IMR-90 (cell line): ENCODE measurements around the gene TNRC6C. TPM values are rescaled to one million over a fixed set of nuclear protein-coding genes. Genes with fewer than 3 reads are reported as not detected.
"Not testable (repeated sequence)": the region's sequence is repeated elsewhere in the genome, so short reads cannot be mapped to it uniquely, and the experiment has no call there.

ENCODE experiments used
- ATAC-seq: fragments of 200-7000 bp; cut with Tn5 transposase; 2 replicates; pipeline ENCODE4 v1.9.1; 2020; ENCODE audit warnings: low read depth, mild to moderate bottlenecking, moderate library complexity
- BruUV-seq: library from RNA; stranded (reverse); fragments of 400-500 nt; replicated peaks from 2 replicates; lab custom pipeline; 2021; lab: Mats Ljungman, UMichigan
- CTCF ChIA-PET: fragments of 300-600 bp; formaldehyde crosslinking; extraction: SDS; loops from one replicate; lab custom pipeline; 2021; ENCODE audit warnings: antibody characterized with exemption; lab: Yijun Ruan, JAX
- POLR2A ChIA-PET: fragments of 300-600 bp; sonication (Branson Sonifier 250); formaldehyde crosslinking; loops from one replicate; lab custom pipeline; 2022; ENCODE audit warnings: antibody characterized with exemption; ENCODE audit not compliant: unreplicated experiment; lab: Charles Lee
- DNase-seq: peaks from one replicate; pipeline ENCODE4 v3.0.0; 2013
- H2AFZ ChIP-seq: replicated peaks from 2 replicates; pipeline ENCODE3; 2013; ENCODE audit warnings: low read length, mild to moderate bottlenecking; ENCODE audit not compliant: poor library complexity
- H2AK5ac ChIP-seq: 2 replicates; pipeline ENCODE4 v1.6.1; 2013; ENCODE audit warnings: low read depth, low read length, inconsistent platforms
- H2AK9ac ChIP-seq: replicated peaks from 2 replicates; pipeline ENCODE3; 2013; ENCODE audit warnings: mild to moderate bottlenecking, low read depth, low read length, moderate library complexity; ENCODE audit not compliant: poor library complexity
- H2BK120ac ChIP-seq: 2 replicates; pipeline ENCODE4 v1.6.1; 2013; ENCODE audit warnings: low read depth, low read length, inconsistent platforms
- H2BK15ac ChIP-seq: 3 replicates; pipeline ENCODE4 v1.6.1; 2013; ENCODE audit warnings: low read depth, low read length, inconsistent platforms
- H2BK20ac ChIP-seq: 2 replicates; pipeline ENCODE4 v1.6.1; 2013; ENCODE audit warnings: low read depth, mild to moderate bottlenecking, inconsistent platforms, low read length, moderate library complexity
- H2BK5ac ChIP-seq: 2 replicates; pipeline ENCODE4 v1.6.1; 2013; ENCODE audit warnings: mild to moderate bottlenecking, low read depth, low read length, inconsistent platforms; ENCODE audit not compliant: poor library complexity, severe bottlenecking
- H3K14ac ChIP-seq: replicated peaks from 2 replicates; pipeline ENCODE4 v1.6.1; 2013; ENCODE audit warnings: low read depth, low read length, inconsistent platforms
- H3K18ac ChIP-seq: 2 replicates; pipeline ENCODE4 v1.6.1; 2013; ENCODE audit warnings: low read depth, low read length, control low read depth
- H3K23ac ChIP-seq: 2 replicates; pipeline ENCODE4 v1.6.1; 2013; ENCODE audit warnings: low read depth, low read length, inconsistent platforms
- H3K27ac ChIP-seq: 2 replicates; pipeline ENCODE4 v1.5.1; 2013; ENCODE audit warnings: mild to moderate bottlenecking, control low read depth, low read length; ENCODE audit not compliant: insufficient read depth
- H3K27me3 ChIP-seq: 2 replicates; pipeline ENCODE4 v1.6.1; 2013; ENCODE audit warnings: low read length; ENCODE audit not compliant: control insufficient read depth, insufficient read depth
- H3K36me3 ChIP-seq: 2 replicates; pipeline ENCODE4 v1.6.1; 2013; ENCODE audit warnings: low read length, mixed read lengths; ENCODE audit not compliant: control insufficient read depth, insufficient read depth
- H3K4ac ChIP-seq: 2 replicates; pipeline ENCODE4 v1.6.1; 2013; ENCODE audit warnings: low read depth, low read length, inconsistent platforms
- H3K4me1 ChIP-seq: 2 replicates; pipeline ENCODE4 v1.6.1; 2013; ENCODE audit warnings: low read length, mixed read lengths; ENCODE audit not compliant: control insufficient read depth, insufficient read depth
- H3K4me2 ChIP-seq: 2 replicates; pipeline ENCODE4 v1.6.1; 2013; ENCODE audit warnings: low read depth, mild to moderate bottlenecking, control low read depth, low read length, moderate library complexity
- H3K4me3 ChIP-seq: 2 replicates; pipeline ENCODE4 v1.5.1; 2013; ENCODE audit warnings: low read depth, mild to moderate bottlenecking, control low read depth, low read length, moderate library complexity; ENCODE audit not compliant: insufficient read depth
- H3K56ac ChIP-seq: 2 replicates; pipeline ENCODE4 v1.6.1; 2013; ENCODE audit warnings: low read length, inconsistent platforms; ENCODE audit not compliant: insufficient read depth; ENCODE audit errors: extremely low read depth
- H3K79me1 ChIP-seq, 2 experiments: 2 replicates each; pipeline ENCODE4 v1.6.1; 2013; ENCODE audit warnings: low read length in 2 of 2, inconsistent platforms in 1 of 2, low read depth in 1 of 2
- H3K9ac ChIP-seq: 2 replicates; pipeline ENCODE4 v1.6.1; 2013; ENCODE audit warnings: low read depth, low read length, control low read depth
- H3K9me1 ChIP-seq: 2 replicates; pipeline ENCODE4 v1.6.1; 2013; ENCODE audit warnings: low read length, inconsistent platforms; ENCODE audit not compliant: insufficient read depth
- H3K9me3 ChIP-seq: 2 replicates; pipeline ENCODE4 v1.6.1; 2013; ENCODE audit warnings: low read length; ENCODE audit not compliant: control insufficient read depth, insufficient read depth
- H4K20me1 ChIP-seq: 2 replicates; pipeline ENCODE4 v1.6.1; 2013; ENCODE audit warnings: low read length, inconsistent platforms; ENCODE audit not compliant: insufficient read depth
- H4K5ac ChIP-seq: 2 replicates; pipeline ENCODE4 v1.6.1; 2013; ENCODE audit warnings: mild to moderate bottlenecking, low read depth, low read length, control low read depth
- H4K8ac ChIP-seq, 2 experiments: 2 replicates each; pipeline ENCODE4 v1.6.1; 2013; ENCODE audit warnings: low read depth in 2 of 2, low read length in 2 of 2, control low read depth in 1 of 2, inconsistent platforms in 1 of 2
- H4K91ac ChIP-seq: 2 replicates; pipeline ENCODE4 v1.6.1; 2013; ENCODE audit warnings: low read depth, low read length, inconsistent platforms; ENCODE audit not compliant: insufficient read depth
- CHD1 ChIP-seq: IDR thresholded peaks from 2 replicates; pipeline ENCODE4 v1.6.1; 2012; ENCODE audit warnings: low read depth, low read length, improper control_type of control experiment
- MXI1 ChIP-seq: IDR thresholded peaks from 2 replicates; pipeline ENCODE4 v1.6.1; 2012; ENCODE audit warnings: low read depth, mild to moderate bottlenecking, low read length, moderate library complexity, borderline replicate concordance
- RCOR1 ChIP-seq: IDR thresholded peaks from 2 replicates; pipeline ENCODE4 v1.6.1; 2012; ENCODE audit warnings: mild to moderate bottlenecking, low read length, improper control_type of control experiment; ENCODE audit not compliant: insufficient replicate concordance
- SMC3 ChIP-seq: fragments of 150-350 bp; IDR thresholded peaks from 2 replicates; pipeline ENCODE4 v1.6.1; 2016; ENCODE audit warnings: low read depth, mild to moderate bottlenecking, antibody characterized with exemption, low read length, moderate library complexity
- WGBS, 2 experiments: methylation state at CpG; one replicate each; pipeline versions ENCODE4 v1.1.5 to v1.1.7; 2013; ENCODE audit warnings: missing lambda C conversion rate in 2 of 2; ENCODE audit not compliant: insufficient read length in 1 of 2; ENCODE audit errors: extremely low coverage in 2 of 2; 5-methylcytosine and 5-hydroxymethylcytosine counted together
- dilution Hi-C: fragments of 300-500 bp; cut with HindIII; formaldehyde crosslinking; loops from one replicate; pipeline ENCODE4 v1.14.3; 2018; ENCODE audit warnings: low sequenced_read_pairs; ENCODE audit not compliant: unreplicated experiment
- in situ Hi-C: fragments of 300-500 bp; cut with MboI; formaldehyde crosslinking; loops from 3 replicates; pipeline ENCODE4 v1.14.3; 2019; ENCODE audit warnings: low sequenced_read_pairs, inconsistent platforms, mixed read lengths
- intact Hi-C: fragments of 100-400 bp; cut with micrococcal nuclease; formaldehyde crosslinking; loops from 2 replicates; pipeline ENCODE4 v1.10.0; 2022
- polyA plus RNA-seq, 3 experiments: library from polyadenylated mRNA; depleted of rRNA; stranded (reverse); fragments of >200 nt; gene quantifications; 2 replicates each; pipeline ENCODE4 v1.2.3, GENCODE V29; 2012; ENCODE audit warnings: low replicate concordance in 1 of 3
- total RNA-seq: library from RNA; depleted of rRNA; stranded (reverse); fragments of >200 nt; gene quantifications from 2 replicates; pipeline ENCODE4 v1.2.3, GENCODE V29; 2012

The TNRC6C gene
- total and polyA plus RNA-seq, 2 of the 4 experiments (the other 2 are of a cell fraction): 1.6 to 2.7 TPM

- Histone ChIP-seq H3K23ac (no peak overlapping the region), H3K14ac (no peak overlapping the region), H2BK120ac (no peak overlapping the region), H3K56ac (no peak overlapping the region), H2AK9ac (no peak overlapping the region), H2BK15ac (no peak overlapping the region), H4K8ac (no peak overlapping the region), H3K4ac (no peak overlapping the region), H3K9me1 (no peaks in the 10 kb centered on the region), H3K9ac (no peak overlapping the region), H3K27me3 (peaks cover 21% of the 10 kb centered on the region; the same call in 1 of the 2 replicates), H3K18ac (no peak overlapping the region), H3K9me3 (no peaks in the 10 kb centered on the region), H3K4me3 (no peak overlapping the region), H2AK5ac (no peak overlapping the region), H3K27ac (no peak overlapping the region), H3K79me1 (no peaks in the 10 kb centered on the region), H3K36me3 (no peaks in the 10 kb centered on the region), H4K20me1 (no peaks in the 10 kb centered on the region), H2BK20ac (no peak overlapping the region), H4K5ac (no peak overlapping the region), H4K91ac (no peak overlapping the region), H2BK5ac (no peak overlapping the region), H3K4me2 (no peak overlapping the region), H3K4me1 (no peaks in the 10 kb centered on the region), H2AFZ (peak overlapping the region; percentile 32)
- ATAC-seq (no peak), DNase-seq (no peak)
- in situ Hi-C loops: no loop called here
- no TSS peak for BruUV-seq
- ChIA-PET POLR2A (no interaction called here), CTCF (interaction anchor here (0.5 kb wide), 1 partner anchor 15 kb away, joined by 3 read pairs; no protein-coding TSS in a partner anchor)
- 66% methylated on average over 4 of the region's 17 CpGs; no CpG with 5 or more reads in 1 of the 2 experiments for WGBS, 2 experiments
- intact Hi-C loops: no loop called here
- no peak for TF ChIP-seq RCOR1
- no peak for TF ChIP-seq MXI1
- no peak for TF ChIP-seq CHD1
- no peak for TF ChIP-seq SMC3
- dilution Hi-C loops: no loop called here
These were observed 179.9 kb downstream of the TNRC6C start for GRCh38 chr17:78138204-78139060.

GRCh38 chr17:78139861-78140168 lies 181.3 kb downstream of the TNRC6C start:
- H3K4ac ChIP-seq, H3K14ac ChIP-seq, H2BK5ac ChIP-seq, H3K27ac ChIP-seq, H2AK9ac ChIP-seq, H3K23ac ChIP-seq, H3K9me1 ChIP-seq, H3K4me1 ChIP-seq, H4K5ac ChIP-seq, H3K56ac ChIP-seq, H2BK20ac ChIP-seq, H3K36me3 ChIP-seq, H4K20me1 ChIP-seq, H4K91ac ChIP-seq, H3K9ac ChIP-seq, H2BK15ac ChIP-seq, H4K8ac ChIP-seq, in situ Hi-C loops, DNase-seq, dilution Hi-C loops, H3K27me3 ChIP-seq, H2AFZ ChIP-seq, H3K18ac ChIP-seq, intact Hi-C loops, BruUV-seq, H2BK120ac ChIP-seq, H2AK5ac ChIP-seq, H3K4me2 ChIP-seq, ATAC-seq, H3K9me3 ChIP-seq, CTCF ChIA-PET, H3K4me3 ChIP-seq, H3K79me1 ChIP-seq: not testable (repeated sequence)
- POLR2A ChIA-PET: interaction anchor here (0.7 kb wide), 1 partner anchor 1267 kb away, joined by 15 read pairs; no protein-coding TSS in a partner anchor
- 89% methylated on average over 12 of the region's 12 CpGs; no CpG with 5 or more reads in 1 of the 2 experiments for WGBS, 2 experiments
